ENCODE results near the gene CLEC20A.

DNA sequence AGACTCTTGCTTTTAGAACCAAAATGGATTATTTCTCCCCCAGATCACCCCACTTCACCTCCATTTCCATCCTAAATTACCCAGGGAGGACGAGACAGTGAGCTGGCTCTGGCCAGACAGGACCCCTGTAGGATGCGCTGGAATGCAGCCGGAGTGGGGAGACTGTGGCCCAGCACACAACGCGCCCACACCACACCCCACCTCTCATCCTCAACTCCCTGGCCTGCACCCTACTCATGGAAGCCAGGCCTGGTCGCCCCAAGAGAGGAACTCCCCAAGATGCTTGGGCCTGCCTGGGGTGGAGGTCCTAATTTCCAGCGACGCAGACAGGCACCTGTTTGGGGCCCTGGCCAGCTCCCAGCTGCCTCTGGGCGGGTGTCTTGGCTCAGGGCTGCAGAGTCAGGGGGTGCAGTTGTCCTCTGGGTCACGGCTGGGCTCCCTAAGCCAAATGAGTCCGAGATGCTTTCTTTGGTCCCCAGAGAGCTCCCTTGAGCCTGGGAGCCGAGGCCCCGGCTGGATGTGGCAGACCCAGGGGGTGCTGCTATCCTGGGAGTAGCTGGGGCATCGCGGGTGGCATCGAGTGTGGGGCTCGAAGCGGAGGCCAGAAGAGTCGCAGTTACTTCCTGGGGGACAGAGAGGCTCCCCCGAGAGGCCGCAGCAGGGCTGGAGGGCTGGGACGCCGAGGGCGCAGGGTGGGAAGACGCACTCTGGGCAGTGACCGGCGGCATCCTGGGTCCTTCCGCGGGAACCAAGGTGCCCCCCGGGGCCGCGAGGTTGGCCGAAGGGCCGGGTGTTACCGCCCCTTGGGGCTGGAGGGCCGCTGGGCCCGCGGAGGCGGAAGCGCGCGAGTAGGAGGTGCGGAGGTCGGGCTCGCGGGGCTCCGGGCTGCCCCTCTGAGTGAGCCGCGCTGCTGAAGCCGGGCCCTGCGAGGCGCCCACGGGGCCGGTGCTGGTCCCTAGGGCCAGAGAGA, 10.4 kb downstream of the CLEC20A start:
- TF ChIP-seq, protein P1, sequence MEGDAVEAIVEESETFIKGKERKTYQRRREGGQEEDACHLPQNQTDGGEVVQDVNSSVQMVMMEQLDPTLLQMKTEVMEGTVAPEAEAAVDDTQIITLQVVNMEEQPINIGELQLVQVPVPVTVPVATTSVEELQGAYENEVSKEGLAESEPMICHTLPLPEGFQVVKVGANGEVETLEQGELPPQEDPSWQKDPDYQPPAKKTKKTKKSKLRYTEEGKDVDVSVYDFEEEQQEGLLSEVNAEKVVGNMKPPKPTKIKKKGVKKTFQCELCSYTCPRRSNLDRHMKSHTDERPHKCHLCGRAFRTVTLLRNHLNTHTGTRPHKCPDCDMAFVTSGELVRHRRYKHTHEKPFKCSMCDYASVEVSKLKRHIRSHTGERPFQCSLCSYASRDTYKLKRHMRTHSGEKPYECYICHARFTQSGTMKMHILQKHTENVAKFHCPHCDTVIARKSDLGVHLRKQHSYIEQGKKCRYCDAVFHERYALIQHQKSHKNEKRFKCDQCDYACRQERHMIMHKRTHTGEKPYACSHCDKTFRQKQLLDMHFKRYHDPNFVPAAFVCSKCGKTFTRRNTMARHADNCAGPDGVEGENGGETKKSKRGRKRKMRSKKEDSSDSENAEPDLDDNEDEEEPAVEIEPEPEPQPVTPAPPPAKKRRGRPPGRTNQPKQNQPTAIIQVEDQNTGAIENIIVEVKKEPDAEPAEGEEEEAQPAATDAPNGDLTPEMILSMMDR (IDR thresholded peaks at IDR 0.05): no peak
- TF ChIP-seq POLR2A (IDR thresholded peaks at IDR 0.05): no peak

Measured in adrenal gland (tissue), 5 donors.